Measurements from ENCODE around the gene MBNL1.

DNA sequence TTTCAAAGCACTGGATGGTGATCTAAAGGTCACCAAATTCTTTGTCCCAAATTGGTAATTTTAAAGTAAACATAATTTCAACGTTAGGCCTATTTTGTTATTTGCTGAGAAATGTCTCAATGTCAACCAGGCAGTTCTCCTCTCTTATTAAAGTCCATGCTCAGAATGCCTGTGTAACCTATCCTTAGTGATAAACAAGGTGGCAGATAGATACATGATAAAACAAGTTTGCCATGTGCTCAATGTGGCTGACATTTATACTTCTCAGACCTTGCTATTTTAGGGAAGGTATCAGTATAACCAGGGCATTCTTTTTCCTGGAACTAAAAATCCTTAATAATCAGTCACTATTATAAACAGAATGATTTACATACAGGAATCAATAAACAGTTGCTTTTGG lies 8.5 kb downstream of the MBNL1 start:
- TF ChIP-seq, protein P1, sequence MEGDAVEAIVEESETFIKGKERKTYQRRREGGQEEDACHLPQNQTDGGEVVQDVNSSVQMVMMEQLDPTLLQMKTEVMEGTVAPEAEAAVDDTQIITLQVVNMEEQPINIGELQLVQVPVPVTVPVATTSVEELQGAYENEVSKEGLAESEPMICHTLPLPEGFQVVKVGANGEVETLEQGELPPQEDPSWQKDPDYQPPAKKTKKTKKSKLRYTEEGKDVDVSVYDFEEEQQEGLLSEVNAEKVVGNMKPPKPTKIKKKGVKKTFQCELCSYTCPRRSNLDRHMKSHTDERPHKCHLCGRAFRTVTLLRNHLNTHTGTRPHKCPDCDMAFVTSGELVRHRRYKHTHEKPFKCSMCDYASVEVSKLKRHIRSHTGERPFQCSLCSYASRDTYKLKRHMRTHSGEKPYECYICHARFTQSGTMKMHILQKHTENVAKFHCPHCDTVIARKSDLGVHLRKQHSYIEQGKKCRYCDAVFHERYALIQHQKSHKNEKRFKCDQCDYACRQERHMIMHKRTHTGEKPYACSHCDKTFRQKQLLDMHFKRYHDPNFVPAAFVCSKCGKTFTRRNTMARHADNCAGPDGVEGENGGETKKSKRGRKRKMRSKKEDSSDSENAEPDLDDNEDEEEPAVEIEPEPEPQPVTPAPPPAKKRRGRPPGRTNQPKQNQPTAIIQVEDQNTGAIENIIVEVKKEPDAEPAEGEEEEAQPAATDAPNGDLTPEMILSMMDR (IDR thresholded peaks at IDR 0.05; ENCODE audit: borderline replicate concordance, extremely low read depth, low read length, poor library complexity, severe bottlenecking) = no peak
- no peak for TF ChIP-seq EZH2 (IDR thresholded peaks at IDR 0.05; ENCODE audit: borderline replicate concordance, low read depth, low read length, severe bottlenecking)

All from DND-41 (cell line).